ENCODE measurements around the gene ANAPC1.
A peak's percentile ranks its signal among the peaks of the same experiment; 100 is the strongest.
"Not testable (repeated sequence)": the region's sequence is repeated elsewhere in the genome, so short reads cannot be mapped to it uniquely, and the experiment has no call there.

Gene ANAPC1

DNA sequence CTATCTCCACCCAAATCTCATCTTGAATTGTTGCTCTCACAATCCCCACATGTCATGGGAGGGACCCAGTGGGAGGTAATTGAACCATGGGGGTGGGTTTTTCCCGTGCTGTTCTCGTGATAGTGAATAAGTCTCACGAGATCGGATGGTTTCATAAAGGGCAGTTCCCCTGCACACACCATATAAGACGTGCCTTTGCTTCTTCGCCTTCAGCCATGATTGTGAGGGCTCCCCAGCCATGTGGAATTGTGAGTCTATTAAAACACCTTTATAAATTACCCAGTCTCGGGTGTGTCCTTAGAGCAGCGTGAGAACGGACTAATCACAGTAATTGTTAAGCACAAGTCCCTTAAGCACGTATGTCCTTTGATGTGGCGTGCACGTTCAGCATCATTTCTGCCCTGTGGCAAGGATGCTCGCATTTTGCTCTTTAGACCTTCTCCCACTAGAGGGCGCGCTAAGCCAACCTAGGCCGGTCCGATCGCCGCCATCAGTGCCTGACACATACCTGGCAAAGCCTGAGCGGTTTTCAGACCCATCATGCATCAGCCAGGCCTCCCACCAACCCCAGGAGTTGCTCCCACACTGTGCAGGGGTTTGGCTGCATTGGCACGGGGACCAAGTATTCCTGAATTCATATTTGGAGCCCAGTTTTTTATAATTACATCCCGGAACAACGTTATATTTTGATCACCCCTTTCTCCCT, 136.4 kb downstream of the ANAPC1 start:
- H3K9me3 Mint-ChIP-seq; H3K27ac Mint-ChIP-seq; H3K36me3 Mint-ChIP-seq (ENCODE audit: low read depth); H3K4me3 Mint-ChIP-seq; H3K27me3 Mint-ChIP-seq (ENCODE audit: low read depth); H3K4me1 Mint-ChIP-seq: not testable (repeated sequence)
- TF ChIP-seq, protein P1, sequence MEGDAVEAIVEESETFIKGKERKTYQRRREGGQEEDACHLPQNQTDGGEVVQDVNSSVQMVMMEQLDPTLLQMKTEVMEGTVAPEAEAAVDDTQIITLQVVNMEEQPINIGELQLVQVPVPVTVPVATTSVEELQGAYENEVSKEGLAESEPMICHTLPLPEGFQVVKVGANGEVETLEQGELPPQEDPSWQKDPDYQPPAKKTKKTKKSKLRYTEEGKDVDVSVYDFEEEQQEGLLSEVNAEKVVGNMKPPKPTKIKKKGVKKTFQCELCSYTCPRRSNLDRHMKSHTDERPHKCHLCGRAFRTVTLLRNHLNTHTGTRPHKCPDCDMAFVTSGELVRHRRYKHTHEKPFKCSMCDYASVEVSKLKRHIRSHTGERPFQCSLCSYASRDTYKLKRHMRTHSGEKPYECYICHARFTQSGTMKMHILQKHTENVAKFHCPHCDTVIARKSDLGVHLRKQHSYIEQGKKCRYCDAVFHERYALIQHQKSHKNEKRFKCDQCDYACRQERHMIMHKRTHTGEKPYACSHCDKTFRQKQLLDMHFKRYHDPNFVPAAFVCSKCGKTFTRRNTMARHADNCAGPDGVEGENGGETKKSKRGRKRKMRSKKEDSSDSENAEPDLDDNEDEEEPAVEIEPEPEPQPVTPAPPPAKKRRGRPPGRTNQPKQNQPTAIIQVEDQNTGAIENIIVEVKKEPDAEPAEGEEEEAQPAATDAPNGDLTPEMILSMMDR (IDR thresholded peaks at IDR 0.05; ENCODE audit: unreplicated experiment in 3 of 3), result peak; percentile 44 to 55 (median 52)

- H3K4me3 Mint-ChIP-seq; H3K4me1 Mint-ChIP-seq; H3K9me3 Mint-ChIP-seq; H3K36me3 Mint-ChIP-seq (ENCODE audit: low read depth); H3K27me3 Mint-ChIP-seq (ENCODE audit: low read depth); H3K27ac Mint-ChIP-seq: not testable (repeated sequence)
Measured at GRCh38 chr2:111744751-111745150, 139.2 kb downstream of the ANAPC1 start.

DNA sequence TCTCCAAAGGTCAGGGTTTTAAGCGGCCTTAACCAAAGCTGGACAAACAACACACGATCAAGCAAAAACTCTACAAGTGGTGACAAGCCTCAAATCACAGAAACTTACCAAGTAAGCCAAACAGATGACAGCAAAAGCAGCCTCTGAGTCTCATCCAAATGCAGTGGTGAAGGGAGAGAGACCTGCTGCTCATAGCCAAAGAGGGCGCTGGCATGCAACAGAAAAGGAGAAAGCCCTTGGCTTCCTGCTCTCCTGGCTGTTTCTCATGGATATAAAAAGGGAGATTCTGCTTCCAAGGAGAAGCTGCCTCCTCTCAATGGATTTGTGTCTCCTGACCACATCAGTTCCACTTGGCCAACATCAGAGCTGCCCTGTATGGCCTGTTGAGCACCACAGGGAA, 142.5 kb downstream of the ANAPC1 start:
- H3K36me3 Mint-ChIP-seq (ENCODE audit: low read depth), result not testable (repeated sequence)

GRCh38 chr2:111735838-111736721, 147.9 kb downstream of the ANAPC1 start:
- H3K27ac Mint-ChIP-seq; H3K4me1 Mint-ChIP-seq; H3K36me3 Mint-ChIP-seq (ENCODE audit: low read depth); H3K9me3 Mint-ChIP-seq; H3K4me3 Mint-ChIP-seq; H3K27me3 Mint-ChIP-seq (ENCODE audit: low read depth): not testable (repeated sequence)
- TF ChIP-seq, protein P1 (IDR thresholded peaks at IDR 0.05; ENCODE audit: unreplicated experiment in 3 of 3), result peak; percentile 50 to 59 (median 57)

More for the DNA sequence above, 142.5 kb downstream of the ANAPC1 start:
- not testable (repeated sequence) for H3K27ac Mint-ChIP-seq; H3K4me3 Mint-ChIP-seq; H3K4me1 Mint-ChIP-seq; H3K27me3 Mint-ChIP-seq (ENCODE audit: low read depth); H3K9me3 Mint-ChIP-seq

DNA sequence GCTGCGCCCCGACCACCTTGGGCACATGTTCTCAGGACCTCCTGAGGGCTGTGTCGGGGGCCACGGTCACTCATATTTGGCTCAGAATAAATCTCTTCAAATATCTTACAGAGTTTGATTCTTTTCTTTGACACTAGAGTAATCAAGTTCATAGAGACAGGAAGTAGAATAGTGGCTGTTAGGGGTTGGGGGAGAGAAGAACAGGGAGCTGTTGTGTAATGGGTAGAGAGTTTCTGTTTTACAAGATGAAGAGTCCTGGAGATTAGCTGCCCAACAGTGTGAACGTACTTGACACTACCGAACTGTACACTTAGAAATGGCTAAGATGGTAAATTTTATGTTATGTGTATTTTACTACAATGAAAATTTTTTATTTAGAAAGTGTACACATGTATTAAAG, 148.6 kb downstream of the ANAPC1 start:
- H3K4me1 Mint-ChIP-seq; H3K36me3 Mint-ChIP-seq (ENCODE audit: low read depth); H3K4me3 Mint-ChIP-seq: not testable (repeated sequence)

DNA sequence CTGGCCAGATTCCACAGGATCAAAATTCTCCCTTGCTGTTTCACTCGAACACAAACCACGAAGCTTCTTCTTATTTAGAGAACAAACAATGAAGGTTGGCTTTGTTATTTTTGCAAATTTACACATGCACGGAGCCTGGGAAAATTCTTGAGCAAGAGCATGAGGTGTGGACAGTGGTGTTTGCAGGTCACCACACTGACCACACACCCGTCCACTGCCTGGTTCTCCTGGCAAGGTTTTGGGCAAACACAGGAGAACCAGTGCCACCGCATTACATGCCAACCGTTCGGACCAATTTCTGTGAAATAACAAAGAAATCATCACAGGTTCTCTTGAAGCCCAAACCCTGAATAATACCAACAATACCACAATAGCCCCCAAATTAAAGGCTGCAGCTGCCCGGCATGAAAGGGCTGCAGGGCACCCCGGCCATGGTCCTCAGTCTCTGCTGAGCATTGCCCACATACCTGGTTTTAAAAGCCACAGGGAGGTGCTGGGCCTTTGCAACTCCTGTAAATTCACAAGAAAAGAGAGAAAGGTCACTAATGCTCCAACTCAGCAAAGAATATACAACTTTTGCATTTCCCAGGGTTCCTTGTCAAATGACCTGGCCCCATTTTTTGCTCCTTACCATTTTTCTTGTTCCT, 154.1 kb downstream of the ANAPC1 start:
- not testable (repeated sequence) for H3K9me3 Mint-ChIP-seq

More for the DNA sequence above, 148.6 kb downstream of the ANAPC1 start:
- not testable (repeated sequence) for H3K27ac Mint-ChIP-seq; H3K27me3 Mint-ChIP-seq (ENCODE audit: low read depth); H3K9me3 Mint-ChIP-seq

GRCh38 chr2:111727611-111728110, 156.3 kb downstream of the ANAPC1 start:
- not testable (repeated sequence) for H3K27ac Mint-ChIP-seq; H3K27me3 Mint-ChIP-seq (ENCODE audit: low read depth); H3K4me3 Mint-ChIP-seq; H3K36me3 Mint-ChIP-seq (ENCODE audit: low read depth); H3K9me3 Mint-ChIP-seq; H3K4me1 Mint-ChIP-seq

More for the DNA sequence above, 154.1 kb downstream of the ANAPC1 start:
- not testable (repeated sequence) for H3K27me3 Mint-ChIP-seq (ENCODE audit: low read depth); H3K27ac Mint-ChIP-seq; H3K4me3 Mint-ChIP-seq; H3K4me1 Mint-ChIP-seq; H3K36me3 Mint-ChIP-seq (ENCODE audit: low read depth)

- not testable (repeated sequence) for H3K4me1 Mint-ChIP-seq; H3K4me3 Mint-ChIP-seq; H3K27ac Mint-ChIP-seq; H3K36me3 Mint-ChIP-seq (ENCODE audit: low read depth); H3K27me3 Mint-ChIP-seq (ENCODE audit: low read depth); H3K9me3 Mint-ChIP-seq
- TF ChIP-seq, protein P1 (IDR thresholded peaks at IDR 0.05; ENCODE audit: unreplicated experiment in 3 of 3), result peak; percentile 22 to 30 (median 23)
Measured at GRCh38 chr2:111725742-111726141, 158.3 kb downstream of the ANAPC1 start.

GRCh38 chr2:111719610-111720009, 164.4 kb downstream of the ANAPC1 start:
- H3K4me3 Mint-ChIP-seq; H3K36me3 Mint-ChIP-seq (ENCODE audit: low read depth): not testable (repeated sequence)

More at GRCh38 chr2:111719610-111720009, 164.4 kb downstream of the ANAPC1 start:
- not testable (repeated sequence) for H3K9me3 Mint-ChIP-seq; H3K27ac Mint-ChIP-seq; H3K4me1 Mint-ChIP-seq; H3K27me3 Mint-ChIP-seq (ENCODE audit: low read depth)
